Left renal pelvis (tissue), 4 donors: ENCODE measurements around the gene PELI1. TPM values are rescaled to one million over a fixed set of nuclear protein-coding genes. Genes with fewer than 3 reads are reported as not detected.
A peak's percentile ranks its signal among the peaks of the same experiment; 100 is the strongest.
"Not testable (repeated sequence)": the region's sequence is repeated elsewhere in the genome, so short reads cannot be mapped to it uniquely, and the experiment has no call there.

Source experiments
- DNase-seq, 4 donors: peaks; one replicate each; pipeline ENCODE4 v3.0.0-alpha.2; 2013; ENCODE audit warnings: low read depth in 4 of 4, low spot score in 3 of 4
- polyA plus RNA-seq, 4 donors: library from polyadenylated mRNA; unstranded; fragments of 120-200 nt; gene quantifications; one replicate each; pipeline ENCODE4 v1.2.1, GENCODE V29; 2013; ENCODE audit not compliant: insufficient read length in 4 of 4

PELI1 gene
- polyA plus RNA-seq, 4 donors = 27.1 to 36.0 (median 34.7) TPM

DNA sequence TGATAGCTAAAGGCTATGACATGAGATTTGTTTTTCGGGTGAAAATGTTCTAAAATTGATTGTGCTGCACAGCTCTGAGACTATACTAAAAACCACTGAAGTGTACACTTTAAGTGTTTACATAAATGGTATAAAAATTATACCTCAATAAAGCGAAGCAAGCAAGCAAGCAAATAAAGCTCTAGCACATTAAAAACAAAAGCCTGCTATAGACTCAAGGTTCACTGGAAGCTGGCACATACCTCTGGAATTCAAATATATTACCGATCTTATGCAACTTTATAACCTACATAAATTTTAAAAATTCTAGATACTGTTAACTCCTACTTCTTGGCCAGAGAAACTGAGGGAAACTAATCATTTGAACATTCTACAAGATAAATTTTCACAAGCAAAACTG is 20.1 kb downstream of the PELI1 start:
- DNase-seq = no peak

GRCh38 chr2:64123740-64124139 is 20.5 kb downstream of the PELI1 start:
- no peak for DNase-seq

- peak in 1 of 4 donors; percentile 29 for DNase-seq
Observed at GRCh38 chr2:64122358-64122757, 21.9 kb downstream of the PELI1 start.

GRCh38 chr2:64120928-64121327 is 23.3 kb downstream of the PELI1 start:
- no peak for DNase-seq

GRCh38 chr2:64120008-64120407 is 24.2 kb downstream of the PELI1 start:
- DNase-seq = no peak

DNA sequence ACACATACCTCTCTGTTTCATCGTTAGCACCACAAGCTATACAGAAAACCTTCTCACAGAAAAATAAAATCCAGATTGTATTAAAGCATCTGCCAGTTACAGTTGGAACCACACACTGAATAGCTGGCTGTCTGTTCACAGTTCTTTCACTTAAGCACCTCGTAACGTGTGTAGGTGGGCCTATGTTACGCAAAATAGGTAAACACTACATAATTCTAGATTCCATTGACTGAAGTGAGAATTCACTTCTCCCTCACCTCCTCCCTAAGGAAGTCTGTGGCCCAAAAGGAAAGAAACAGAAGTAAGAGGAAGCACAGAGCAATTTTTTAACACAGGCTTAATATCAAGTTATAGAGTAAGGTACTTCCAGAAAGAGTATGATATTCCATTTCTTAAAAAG is 24.9 kb downstream of the PELI1 start:
- DNase-seq = no peak

DNA sequence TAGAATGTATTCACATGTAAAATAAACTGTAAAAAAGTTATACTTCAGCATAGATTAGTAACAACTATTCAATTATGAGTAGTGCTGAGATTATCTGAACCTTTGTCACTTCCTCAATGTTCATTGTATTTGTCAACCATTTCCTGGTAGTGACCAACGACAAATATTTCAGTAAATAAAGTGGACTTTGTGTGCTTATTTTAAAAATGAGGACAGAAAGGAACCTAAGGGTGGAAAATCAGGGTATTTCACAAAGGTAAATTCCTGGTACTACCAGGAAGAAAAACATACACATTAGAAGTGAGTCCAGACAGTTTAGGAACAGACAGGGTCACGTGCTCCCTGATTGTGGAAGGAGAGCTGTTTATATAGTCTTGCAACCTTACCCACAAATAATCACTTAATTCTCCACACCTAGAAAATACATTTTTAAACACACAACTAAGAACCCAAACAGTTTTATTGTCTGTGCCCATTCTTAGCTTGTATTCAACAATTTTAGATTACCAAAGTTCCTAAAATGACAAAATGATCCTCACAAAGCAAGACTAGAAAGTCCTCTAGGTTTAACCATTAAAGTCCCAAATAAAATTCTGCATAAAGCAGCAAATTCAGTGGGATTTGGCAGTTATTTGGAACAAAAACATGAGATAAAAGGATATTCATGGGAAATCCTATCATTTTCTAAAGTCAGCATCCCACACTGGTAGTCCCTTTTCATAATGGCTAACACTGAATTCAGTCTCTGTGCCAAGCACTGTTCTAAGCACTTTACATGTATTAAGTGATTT is 28.2 kb downstream of the PELI1 start:
- DNase-seq = no peak

GRCh38 chr2:64114912-64115277 is 29.3 kb downstream of the PELI1 start:
- no peak for DNase-seq

GRCh38 chr2:64114063-64114911 is 29.9 kb downstream of the PELI1 start:
- no peak for DNase-seq

GRCh38 chr2:64112016-64112415 is 32.2 kb downstream of the PELI1 start:
- no peak for DNase-seq

GRCh38 chr2:64111426-64111825 is 32.8 kb downstream of the PELI1 start:
- no peak for DNase-seq

- DNase-seq = no peak
Observed at GRCh38 chr2:64108666-64109241, 35.5 kb downstream of the PELI1 start.

GRCh38 chr2:64106481-64106880 is 37.7 kb downstream of the PELI1 start:
- no peak for DNase-seq

GRCh38 chr2:64105670-64106461 is 38.4 kb downstream of the PELI1 start:
- peak in 1 of 4 donors; percentile 21 for DNase-seq

GRCh38 chr2:64104933-64105332 is 39.3 kb downstream of the PELI1 start:
- no peak for DNase-seq

GRCh38 chr2:64102736-64103135 is 41.5 kb downstream of the PELI1 start:
- DNase-seq = not testable (repeated sequence)

GRCh38 chr2:64101141-64101591 is 43.1 kb downstream of the PELI1 start:
- no peak for DNase-seq

GRCh38 chr2:64100584-64100983 is 43.6 kb downstream of the PELI1 start:
- DNase-seq = not testable (repeated sequence)

- no peak for DNase-seq
Observed at GRCh38 chr2:64094663-64095382, 49.4 kb downstream of the PELI1 start.

DNA sequence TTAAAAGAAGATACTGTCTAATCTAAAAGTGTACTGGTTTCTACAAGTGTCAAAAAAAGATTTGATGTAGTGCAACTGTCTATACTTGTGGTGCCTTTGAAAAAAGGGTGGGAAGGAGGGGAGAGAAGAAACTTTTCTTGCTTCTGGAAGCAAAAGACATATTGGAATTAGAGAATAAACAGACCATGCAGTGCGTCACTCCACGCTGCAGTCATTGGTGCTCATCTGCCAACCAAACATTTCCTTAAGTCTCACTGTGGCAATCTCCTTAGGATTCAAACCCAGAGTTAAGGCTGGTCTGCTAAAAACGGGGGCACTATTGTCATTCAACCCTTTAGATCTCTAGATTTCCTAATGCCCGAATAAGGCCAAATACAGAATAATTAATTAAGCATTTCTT is 50.9 kb downstream of the PELI1 start:
- DNase-seq = no peak
